LHCN-M2 (cell line): ENCODE data around the gene CEBPA. TPM values are rescaled to one million over a fixed set of nuclear protein-coding genes. Genes with fewer than 3 reads are reported as not detected.

Source experiments
- DNase-seq: peaks from one replicate; pipeline ENCODE4 v3.0.0-alpha.2; 2012; ENCODE audit warnings: low read depth
- total RNA-seq: library from RNA; depleted of rRNA; stranded (reverse); fragments of >200 nt; gene quantifications from 2 replicates; pipeline ENCODE4 v1.2.3, GENCODE V29; 2014

The CEBPA gene
- total RNA-seq, 1 experiment from 2014 or later: 0.17 TPM

- no peak for DNase-seq
Measured at GRCh38 chr19:33288666-33289065, 13.7 kb downstream of the CEBPA start.

- no peak for DNase-seq
Measured at GRCh38 chr19:33287927-33288326, 14.4 kb downstream of the CEBPA start.

GRCh38 chr19:33287438-33287837 is 14.9 kb downstream of the CEBPA start:
- no peak for DNase-seq

- no peak for DNase-seq
Measured at GRCh38 chr19:33286899-33287298, 15.4 kb downstream of the CEBPA start.

GRCh38 chr19:33285441-33285927 is 16.9 kb downstream of the CEBPA start:
- DNase-seq: no peak

- no peak for DNase-seq
Measured at GRCh38 chr19:33284756-33285155, 17.6 kb downstream of the CEBPA start.

- DNase-seq: no peak
Measured at GRCh38 chr19:33284146-33284643, 18.1 kb downstream of the CEBPA start.

- no peak for DNase-seq
Measured at GRCh38 chr19:33283589-33283988, 18.7 kb downstream of the CEBPA start.

- DNase-seq: peak; percentile 57
Measured at GRCh38 chr19:33282036-33282671, 20.2 kb downstream of the CEBPA start.

GRCh38 chr19:33281296-33281926 is 20.9 kb downstream of the CEBPA start:
- no peak for DNase-seq

GRCh38 chr19:33280351-33280921 is 21.9 kb downstream of the CEBPA start:
- DNase-seq: no peak

GRCh38 chr19:33279430-33280350 is 22.6 kb downstream of the CEBPA start:
- DNase-seq: no peak

GRCh38 chr19:33278403-33279269 is 23.7 kb downstream of the CEBPA start:
- DNase-seq: no peak

GRCh38 chr19:33278023-33278402 is 24.3 kb downstream of the CEBPA start:
- DNase-seq: no peak

GRCh38 chr19:33277434-33277833 is 24.9 kb downstream of the CEBPA start:
- DNase-seq: no peak

GRCh38 chr19:33275933-33276619 is 26.3 kb downstream of the CEBPA start:
- no peak for DNase-seq

GRCh38 chr19:33275559-33275932 is 26.8 kb downstream of the CEBPA start:
- DNase-seq: no peak

GRCh38 chr19:33274663-33275558 is 27.4 kb downstream of the CEBPA start:
- DNase-seq: no peak
